ENCODE measurements around the gene CLEC17A.

- no peak for TF ChIP-seq POLR2A (IDR thresholded peaks at IDR 0.05; ENCODE audit: low read depth, low read length)
- no peak for TF ChIP-seq POLR2AphosphoS5 (IDR thresholded peaks at IDR 0.05; ENCODE audit: low read depth, low read length)
- TF ChIP-seq POU2F2 (IDR thresholded peaks at IDR 0.05; ENCODE audit: low read depth, low read length) = no peak
Observed at GRCh38 chr19:14575428-14575980, 7.4 kb upstream of the CLEC17A start.

Data from GM12891 (cell line).